Measurements from ENCODE around the gene FAM13A. TPM values are rescaled to one million over a fixed set of nuclear protein-coding genes. Genes with fewer than 3 reads are reported as not detected.

The FAM13A gene
- total RNA-seq, 2 experiments from 2014 or later = 5.0 to 5.1 TPM

- Mint-ChIP-seq H3K27ac (no peak overlapping the region), H3K4me3 (no peak overlapping the region), H3K27me3 (peaks cover 2% of the 10 kb centered on the region), H3K4me1 (peaks cover 10% of the 10 kb centered on the region), H3K9me3 (ENCODE audit: low read depth) (no peaks in the 10 kb centered on the region), H3K36me3 (ENCODE audit: low read depth) (no peaks in the 10 kb centered on the region)
- ChIA-PET CTCF (interaction anchor here (0.7 kb wide), 1 partner anchor 139 kb away, joined by 3 read pairs; no protein-coding TSS in a partner anchor), POLR2A (no interaction called here)
- ATAC-seq (no peak), DNase-seq (no peak)
- intact Hi-C loops (cut with DNase I, micrococcal nuclease) = no loop called here
These were observed 99.4 kb downstream of the FAM13A start for GRCh38 chr4:88957570-88957969.

- CTCF ChIA-PET = no interaction called here
- POLR2A ChIA-PET = no interaction called here
- H3K9me3 Mint-ChIP-seq (ENCODE audit: low read depth) = no peaks in the 10 kb centered on the region
- peaks cover 2% of the 10 kb centered on the region for H3K27me3 Mint-ChIP-seq
- H3K4me3 Mint-ChIP-seq = no peak overlapping the region
- intact Hi-C loops (cut with DNase I, micrococcal nuclease) = no loop called here
- no peaks in the 10 kb centered on the region for H3K36me3 Mint-ChIP-seq (ENCODE audit: low read depth)
- no peak for ATAC-seq
- H3K4me1 Mint-ChIP-seq = peaks cover 10% of the 10 kb centered on the region
- H3K27ac Mint-ChIP-seq = no peak overlapping the region
- DNase-seq = no peak
These were observed 101.2 kb downstream of the FAM13A start for GRCh38 chr4:88955580-88956380.

- no peaks in the 10 kb centered on the region for H3K27me3 Mint-ChIP-seq
- CTCF ChIA-PET = interaction anchor here (1.0 kb wide), 1 partner anchor 51 kb away, joined by 3 read pairs; no protein-coding TSS in a partner anchor
- H3K4me3 Mint-ChIP-seq = no peak overlapping the region
- ATAC-seq = no peak
- POLR2A ChIA-PET = no interaction called here
- no peaks in the 10 kb centered on the region for H3K36me3 Mint-ChIP-seq (ENCODE audit: low read depth)
- intact Hi-C loops (cut with DNase I, micrococcal nuclease) = no loop called here
- DNase-seq = no peak
- no peaks in the 10 kb centered on the region for H3K9me3 Mint-ChIP-seq (ENCODE audit: low read depth)
- no peak overlapping the region for H3K27ac Mint-ChIP-seq
- H3K4me1 Mint-ChIP-seq = peaks cover 11% of the 10 kb centered on the region
These were observed 103.6 kb downstream of the FAM13A start for GRCh38 chr4:88953400-88953799.

- Mint-ChIP-seq H3K4me3 (no peak overlapping the region), H3K9me3 (ENCODE audit: low read depth) (no peaks in the 10 kb centered on the region), H3K4me1 (peaks cover 11% of the 10 kb centered on the region), H3K36me3 (ENCODE audit: low read depth) (no peaks in the 10 kb centered on the region), H3K27me3 (no peaks in the 10 kb centered on the region), H3K27ac (no peak overlapping the region)
- ATAC-seq (no peak), DNase-seq (no peak)
- ChIA-PET CTCF (interaction anchor here (0.7 kb wide), 1 partner anchor 20 kb away, joined by 3 read pairs; no protein-coding TSS in a partner anchor), POLR2A (no interaction called here)
- intact Hi-C loops (cut with DNase I, micrococcal nuclease) = no loop called here
These were observed 104.9 kb downstream of the FAM13A start for GRCh38 chr4:88952081-88952480.

GRCh38 chr4:88949605-88950004, 107.4 kb downstream of the FAM13A start:
- intact Hi-C loops (cut with DNase I, micrococcal nuclease) = no loop called here
- POLR2A ChIA-PET = no interaction called here
- peaks cover 11% of the 10 kb centered on the region for H3K4me1 Mint-ChIP-seq
- no peaks in the 10 kb centered on the region for H3K36me3 Mint-ChIP-seq (ENCODE audit: low read depth)
- no peaks in the 10 kb centered on the region for H3K27me3 Mint-ChIP-seq
- CTCF ChIA-PET = no interaction called here
- DNase-seq = no peak
- H3K27ac Mint-ChIP-seq = no peak overlapping the region
- no peaks in the 10 kb centered on the region for H3K9me3 Mint-ChIP-seq (ENCODE audit: low read depth)
- ATAC-seq = no peak
- no peak overlapping the region for H3K4me3 Mint-ChIP-seq

GRCh38 chr4:88940506-88940905, 116.5 kb downstream of the FAM13A start:
- Mint-ChIP-seq H3K36me3 (ENCODE audit: low read depth) (no peaks in the 10 kb centered on the region), H3K4me1 (peaks cover 27% of the 10 kb centered on the region), H3K4me3 (no peak overlapping the region), H3K9me3 (ENCODE audit: low read depth) (no peaks in the 10 kb centered on the region), H3K27ac (no peak overlapping the region), H3K27me3 (no peaks in the 10 kb centered on the region)
- CTCF ChIA-PET = no interaction called here
- POLR2A ChIA-PET = no interaction called here
- intact Hi-C loops (cut with DNase I, micrococcal nuclease) = no loop called here
- DNase-seq = no peak
- ATAC-seq = peak; percentile 63

- CTCF ChIA-PET = interaction anchor here (1.8 kb wide), 1 partner anchor 11 kb away, joined by 4 read pairs; no protein-coding TSS in a partner anchor
- intact Hi-C loops (cut with DNase I, micrococcal nuclease) = no loop called here
- H3K9me3 Mint-ChIP-seq (ENCODE audit: low read depth) = no peaks in the 10 kb centered on the region
- peaks cover 27% of the 10 kb centered on the region for H3K4me1 Mint-ChIP-seq
- H3K27ac Mint-ChIP-seq = no peak overlapping the region
- no peaks in the 10 kb centered on the region for H3K27me3 Mint-ChIP-seq
- H3K36me3 Mint-ChIP-seq (ENCODE audit: low read depth) = no peaks in the 10 kb centered on the region
- POLR2A ChIA-PET = no interaction called here
- ATAC-seq (no peak), DNase-seq (no peak)
- no peak overlapping the region for H3K4me3 Mint-ChIP-seq
These were observed 117.3 kb downstream of the FAM13A start for GRCh38 chr4:88939697-88940096.

- Mint-ChIP-seq H3K9me3 (ENCODE audit: low read depth) (no peaks in the 10 kb centered on the region), H3K4me1 (peaks cover 37% of the 10 kb centered on the region), H3K4me3 (no peak overlapping the region), H3K27me3 (no peaks in the 10 kb centered on the region), H3K27ac (no peak overlapping the region), H3K36me3 (ENCODE audit: low read depth) (no peaks in the 10 kb centered on the region)
- ChIA-PET POLR2A (no interaction called here), CTCF (interaction anchor here (0.8 to 1.8 kb wide), 2 partner anchors 12 to 280 kb away, joined by 4 to 5 read pairs; no protein-coding TSS in a partner anchor)
- ATAC-seq (no peak), DNase-seq (no peak)
- intact Hi-C loops (cut with DNase I, micrococcal nuclease) = no loop called here
These were observed 118.8 kb downstream of the FAM13A start for GRCh38 chr4:88938138-88938537.

GRCh38 chr4:88937081-88937480, 119.9 kb downstream of the FAM13A start:
- intact Hi-C loops (cut with DNase I, micrococcal nuclease) = no loop called here
- Mint-ChIP-seq H3K27me3 (no peaks in the 10 kb centered on the region), H3K36me3 (ENCODE audit: low read depth) (no peaks in the 10 kb centered on the region), H3K4me3 (no peak overlapping the region), H3K27ac (no peak overlapping the region), H3K9me3 (ENCODE audit: low read depth) (no peaks in the 10 kb centered on the region), H3K4me1 (peaks cover 33% of the 10 kb centered on the region)
- POLR2A ChIA-PET = no interaction called here
- ATAC-seq (no peak), DNase-seq (no peak)
- CTCF ChIA-PET = no interaction called here

GRCh38 chr4:88933414-88934160, 123.4 kb downstream of the FAM13A start:
- peaks cover 19% of the 10 kb centered on the region for H3K4me1 Mint-ChIP-seq
- CTCF ChIA-PET = no interaction called here
- no peak for ATAC-seq
- H3K27ac Mint-ChIP-seq = no peak overlapping the region
- no peaks in the 10 kb centered on the region for H3K27me3 Mint-ChIP-seq
- POLR2A ChIA-PET = no interaction called here
- DNase-seq = no peak
- intact Hi-C loops (cut with DNase I, micrococcal nuclease) = no loop called here
- peaks cover 2% of the 10 kb centered on the region for H3K36me3 Mint-ChIP-seq (ENCODE audit: low read depth)
- no peak overlapping the region for H3K4me3 Mint-ChIP-seq
- H3K9me3 Mint-ChIP-seq (ENCODE audit: low read depth) = peaks cover 4% of the 10 kb centered on the region

- H3K4me3 Mint-ChIP-seq = no peak overlapping the region
- ChIA-PET CTCF (no interaction called here), POLR2A (no interaction called here)
- intact Hi-C loops (cut with DNase I, micrococcal nuclease) = no loop called here
- H3K9me3 Mint-ChIP-seq (ENCODE audit: low read depth) = peaks cover 4% of the 10 kb centered on the region
- ATAC-seq = no peak
- H3K27me3 Mint-ChIP-seq = no peaks in the 10 kb centered on the region
- DNase-seq = no peak
- H3K36me3 Mint-ChIP-seq (ENCODE audit: low read depth) = peaks cover 2% of the 10 kb centered on the region
- H3K4me1 Mint-ChIP-seq = peaks cover 30% of the 10 kb centered on the region
- no peak overlapping the region for H3K27ac Mint-ChIP-seq
These were observed 128.1 kb downstream of the FAM13A start for GRCh38 chr4:88928852-88929251.

GRCh38 chr4:88927420-88927819, 129.6 kb downstream of the FAM13A start:
- peaks cover 4% of the 10 kb centered on the region for H3K9me3 Mint-ChIP-seq (ENCODE audit: low read depth)
- H3K27ac Mint-ChIP-seq = no peak overlapping the region
- H3K4me1 Mint-ChIP-seq = peaks cover 23% of the 10 kb centered on the region
- H3K36me3 Mint-ChIP-seq (ENCODE audit: low read depth) = peaks cover 2% of the 10 kb centered on the region
- POLR2A ChIA-PET = no interaction called here
- no peak for ATAC-seq
- no peak overlapping the region for H3K4me3 Mint-ChIP-seq
- no peaks in the 10 kb centered on the region for H3K27me3 Mint-ChIP-seq
- no peak for DNase-seq
- intact Hi-C loops (cut with DNase I, micrococcal nuclease) = no loop called here
- CTCF ChIA-PET = no interaction called here

Measured in activated CD4-positive, alpha-beta T cell treated with anti-CD3 and anti-CD28 coated beads for 36 hours (primary cell).